SU-DHL-6 (cell line): Measurements from ENCODE around the gene TEX38.

ENCODE experiments used
- EZH2phosphoT487 ChIP-seq: fragments of 200-600 bp; sonication (generic), shearing (Covaris generic); conservative IDR thresholded peaks from 2 replicates; pipeline ENCODE4 v1.6.1; 2018; ENCODE audit warnings: mild to moderate bottlenecking, antibody characterized with exemption, low read length, moderate library complexity, mixed read lengths
- TF ChIP-seq, protein P1 (sequence below): fragments of 200-600 bp; sonication (generic); IDR thresholded peaks from one replicate; pipeline ENCODE4 v1.5.1; 2017; ENCODE audit warnings: antibody characterized with exemption, mild to moderate bottlenecking, low read length, moderate library complexity; ENCODE audit not compliant: insufficient read depth, poor library complexity, severe bottlenecking

- TF ChIP-seq, protein P1, sequence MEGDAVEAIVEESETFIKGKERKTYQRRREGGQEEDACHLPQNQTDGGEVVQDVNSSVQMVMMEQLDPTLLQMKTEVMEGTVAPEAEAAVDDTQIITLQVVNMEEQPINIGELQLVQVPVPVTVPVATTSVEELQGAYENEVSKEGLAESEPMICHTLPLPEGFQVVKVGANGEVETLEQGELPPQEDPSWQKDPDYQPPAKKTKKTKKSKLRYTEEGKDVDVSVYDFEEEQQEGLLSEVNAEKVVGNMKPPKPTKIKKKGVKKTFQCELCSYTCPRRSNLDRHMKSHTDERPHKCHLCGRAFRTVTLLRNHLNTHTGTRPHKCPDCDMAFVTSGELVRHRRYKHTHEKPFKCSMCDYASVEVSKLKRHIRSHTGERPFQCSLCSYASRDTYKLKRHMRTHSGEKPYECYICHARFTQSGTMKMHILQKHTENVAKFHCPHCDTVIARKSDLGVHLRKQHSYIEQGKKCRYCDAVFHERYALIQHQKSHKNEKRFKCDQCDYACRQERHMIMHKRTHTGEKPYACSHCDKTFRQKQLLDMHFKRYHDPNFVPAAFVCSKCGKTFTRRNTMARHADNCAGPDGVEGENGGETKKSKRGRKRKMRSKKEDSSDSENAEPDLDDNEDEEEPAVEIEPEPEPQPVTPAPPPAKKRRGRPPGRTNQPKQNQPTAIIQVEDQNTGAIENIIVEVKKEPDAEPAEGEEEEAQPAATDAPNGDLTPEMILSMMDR, result no peak
- no peak for TF ChIP-seq EZH2phosphoT487
Observed at GRCh38 chr1:46623743-46624644, 47.7 kb upstream of the TEX38 start.
